Tibial nerve (tissue), 4 donors: ENCODE data around the gene LPCAT2. TPM values are rescaled to one million over a fixed set of nuclear protein-coding genes. Genes with fewer than 3 reads are reported as not detected.

Source experiments
- DNase-seq, 2 donors: peaks; one replicate each; pipeline ENCODE4 v3.0.0-alpha.2; 2019; ENCODE audit warnings: low spot score in 2 of 2
- H3K27ac ChIP-seq, 4 donors: fragments of 200-600 bp; sonication (generic) in 3 of 4; one replicate each; pipeline ENCODE4 v1.5.1; 2017 to 2019; ENCODE audit warnings: mild to moderate bottlenecking in 1 of 4
- H3K27me3 ChIP-seq, 2 donors: fragments of 200-600 bp; sonication (generic) in 1 of 2; one replicate each; pipeline versions ENCODE4 v1.5.1 to v1.6.0; 2017 to 2019
- H3K36me3 ChIP-seq, 3 donors: fragments of 200-600 bp; sonication (generic); one replicate each; pipeline ENCODE4 v1.5.1; 2018 to 2019
- H3K4me1 ChIP-seq, 4 donors: fragments of 200-600 bp; sonication (generic) in 3 of 4; one replicate each; pipeline ENCODE4 v1.5.1; 2017 to 2019
- H3K4me3 ChIP-seq, 4 donors: fragments of 200-600 bp; sonication (generic) in 3 of 4; one replicate each; pipeline ENCODE4 v1.5.1; 2017 to 2019; ENCODE audit warnings: mild to moderate bottlenecking in 1 of 4, moderate library complexity in 1 of 4
- H3K9me3 ChIP-seq, 4 donors: fragments of 200-600 bp; sonication (generic) in 3 of 4; one replicate each; pipeline ENCODE4 v1.5.1; 2017 to 2019
- CTCF ChIP-seq, 5 experiments: fragments of 200-600 bp in 3 of 5; fragments of 450-650 bp in 2 of 5; sonication (generic) in 3 of 5; IDR thresholded peaks; one replicate each; pipeline ENCODE4 v1.5.1; 2016 to 2019; ENCODE audit warnings: antibody characterized with exemption in 5 of 5, mild to moderate bottlenecking in 3 of 5, moderate library complexity in 2 of 5
- EP300 ChIP-seq, 2 donors: sonication (generic); formaldehyde crosslinking; IDR thresholded peaks; one replicate each; pipeline ENCODE4 v1.6.1; 2017; ENCODE audit warnings: antibody characterized with exemption in 2 of 2, mild to moderate bottlenecking in 1 of 2
- POLR2A ChIP-seq, 2 donors: fragments of 450-650 bp; IDR thresholded peaks; one replicate each; pipeline ENCODE4 v1.6.1; 2017; ENCODE audit warnings: antibody characterized with exemption in 2 of 2, mild to moderate bottlenecking in 2 of 2, moderate library complexity in 2 of 2
- WGBS, 2 donors: methylation state at CpG; one replicate each; pipeline ENCODE4 v1.1.5; 2018; 5-methylcytosine and 5-hydroxymethylcytosine counted together
- total RNA-seq, 4 donors: library from RNA; depleted of rRNA; stranded (reverse); fragments of >200 nt; gene quantifications; one replicate each; pipeline ENCODE4 v1.1.0, GENCODE V29; 2016

LPCAT2 gene
- total RNA-seq, 4 donors from 2014 or later = 14.9 to 33.4 (median 24.0) TPM

GRCh38 chr16:55494994-55495421, 13.9 kb upstream of the LPCAT2 start:
- 7 to 9% methylated on average over 3 of the region's 3 CpGs for WGBS, 2 donors
- Histone ChIP-seq H3K9me3 (no peaks in the 10 kb centered on the region), H3K27me3 (no peaks in the 10 kb centered on the region), H3K4me1 (peaks cover 0 to 75% (median 8%) of the 10 kb centered on the region in 4 donors), H3K27ac (peak overlapping the region in 1 of 4 donors; percentile 26), H3K4me3 (no peak overlapping the region), H3K36me3 (peaks cover 0 to 29% (median 0%) of the 10 kb centered on the region in 3 donors)
- TF ChIP-seq POLR2A (IDR thresholded peaks at IDR 0.05) = no peak
- TF ChIP-seq CTCF (IDR thresholded peaks at IDR 0.05) = peak in 4 of 5 experiments; percentile 55 to 78 (median 63)
- TF ChIP-seq EP300 (IDR thresholded peaks at IDR 0.05) = peak in 1 of 2 donors; percentile 60
- DNase-seq = peak in 1 of 2 donors; percentile 81

GRCh38 chr16:55495616-55496289, 13.1 kb upstream of the LPCAT2 start:
- 77 to 79% methylated on average over 7 of the region's 7 CpGs for WGBS, 2 donors
- Histone ChIP-seq H3K4me1 (peaks cover 0 to 75% (median 16%) of the 10 kb centered on the region in 4 donors), H3K9me3 (no peaks in the 10 kb centered on the region), H3K27me3 (no peaks in the 10 kb centered on the region), H3K4me3 (no peak overlapping the region), H3K27ac (peak overlapping the region in 1 of 4 donors; percentile 23), H3K36me3 (peaks cover 0 to 21% (median 0%) of the 10 kb centered on the region in 3 donors)
- no peak for TF ChIP-seq EP300 (IDR thresholded peaks at IDR 0.05)
- TF ChIP-seq CTCF (IDR thresholded peaks at IDR 0.05) = no peak
- TF ChIP-seq POLR2A (IDR thresholded peaks at IDR 0.05) = no peak
- DNase-seq = peak in 1 of 2 donors; percentile 6

- peak overlapping the region in 1 of 4 donors; percentile 23 for H3K27ac ChIP-seq
- H3K4me1 ChIP-seq = peaks cover 0 to 76% (median 22%) of the 10 kb centered on the region in 4 donors
- H3K27me3 ChIP-seq = no peaks in the 10 kb centered on the region
- 54 to 71% methylated on average over 5 to 8 of the region's 8 CpGs for WGBS, 2 donors
- H3K36me3 ChIP-seq = peaks cover 0 to 15% (median 0%) of the 10 kb centered on the region in 3 donors
- no peak overlapping the region for H3K4me3 ChIP-seq
- no peak for TF ChIP-seq POLR2A (IDR thresholded peaks at IDR 0.05)
- no peak for TF ChIP-seq EP300 (IDR thresholded peaks at IDR 0.05)
- no peak for TF ChIP-seq CTCF (IDR thresholded peaks at IDR 0.05)
- no peaks in the 10 kb centered on the region for H3K9me3 ChIP-seq
- DNase-seq = peak in 1 of 2 donors; percentile 4
These were observed 12.2 kb upstream of the LPCAT2 start for GRCh38 chr16:55496509-55497145.

- no peak overlapping the region for H3K4me3 ChIP-seq
- H3K27ac ChIP-seq = no peak overlapping the region
- H3K9me3 ChIP-seq = no peaks in the 10 kb centered on the region
- peaks cover 0 to 77% (median 30%) of the 10 kb centered on the region in 4 donors for H3K4me1 ChIP-seq
- no peaks in the 10 kb centered on the region for H3K27me3 ChIP-seq
- DNase-seq = no peak
- peaks cover 0 to 15% (median 0%) of the 10 kb centered on the region in 3 donors for H3K36me3 ChIP-seq
- 85 to 86% methylated on average over 5 of the region's 5 CpGs for WGBS, 2 donors
- TF ChIP-seq CTCF (IDR thresholded peaks at IDR 0.05) = no peak
These were observed 11.3 kb upstream of the LPCAT2 start for GRCh38 chr16:55497558-55497957.

- peaks cover 0 to 77% (median 35%) of the 10 kb centered on the region in 4 donors for H3K4me1 ChIP-seq
- peaks cover 0 to 15% (median 0%) of the 10 kb centered on the region in 3 donors for H3K36me3 ChIP-seq
- no peak for DNase-seq
- no peak overlapping the region for H3K4me3 ChIP-seq
- no peaks in the 10 kb centered on the region for H3K9me3 ChIP-seq
- peak overlapping the region in 1 of 4 donors; percentile 23 for H3K27ac ChIP-seq
- WGBS, 2 donors = 67 to 85% methylated on average over 3 to 6 of the region's 6 CpGs
- H3K27me3 ChIP-seq = no peaks in the 10 kb centered on the region
- no peak for TF ChIP-seq CTCF (IDR thresholded peaks at IDR 0.05)
- TF ChIP-seq EP300 (IDR thresholded peaks at IDR 0.05) = no peak
- TF ChIP-seq POLR2A (IDR thresholded peaks at IDR 0.05) = no peak
These were observed 10.8 kb upstream of the LPCAT2 start for GRCh38 chr16:55498101-55498500.
